DND-41 (cell line): ENCODE measurements around the gene CHAT.
"Not testable (repeated sequence)": the region's sequence is repeated elsewhere in the genome, so short reads cannot be mapped to it uniquely, and the experiment has no call there.

Experiments
- ATAC-seq: fragments of 200-7000 bp; cut with Tn5 transposase; 3 replicates; pipeline ENCODE4 v1.9.1; 2021; ENCODE audit warnings: low read depth; ENCODE audit not compliant: insufficient read depth
- DNase-seq: peaks from one replicate; pipeline ENCODE4 v3.0.0-alpha.2; 2020
- H2AFZ ChIP-seq: 2 replicates; pipeline ENCODE4 v1.6.0; 2012; ENCODE audit warnings: low read depth, low read length
- H3K27ac ChIP-seq: 2 replicates; pipeline ENCODE4 v1.5.1; 2012; ENCODE audit warnings: low read length, inconsistent platforms
- H3K27me3 ChIP-seq: fragments of 200-600 bp; sonication (generic); 2 replicates; pipeline ENCODE4 v1.6.0; 2012; ENCODE audit warnings: low read length, mild to moderate bottlenecking, inconsistent platforms; ENCODE audit not compliant: insufficient read depth, poor library complexity
- H3K36me3 ChIP-seq: 2 replicates; pipeline ENCODE4 v1.5.1; 2012; ENCODE audit warnings: low read length, inconsistent platforms; ENCODE audit not compliant: insufficient read depth
- H3K4me1 ChIP-seq: 2 replicates; pipeline ENCODE4 v1.5.1; 2012; ENCODE audit warnings: mild to moderate bottlenecking, low read length; ENCODE audit not compliant: insufficient read depth
- H3K4me2 ChIP-seq: 2 replicates; pipeline ENCODE4 v1.6.0; 2012; ENCODE audit warnings: mild to moderate bottlenecking, moderate library complexity, low read length, inconsistent platforms; ENCODE audit not compliant: insufficient read depth
- H3K4me3 ChIP-seq, 2 experiments: fragments of 200-600 bp in 1 of 2; shearing (Covaris generic) in 1 of 2; 2 replicates each; pipeline ENCODE4 v1.5.1; 2012 to 2016; ENCODE audit warnings: inconsistent platforms in 2 of 2, low read length in 2 of 2, mild to moderate bottlenecking in 2 of 2, low read depth in 1 of 2, moderate library complexity in 1 of 2
- H3K79me2 ChIP-seq: 2 replicates; pipeline ENCODE4 v1.6.0; 2012; ENCODE audit warnings: low read length, inconsistent platforms; ENCODE audit not compliant: insufficient read depth
- H3K9ac ChIP-seq: 2 replicates; pipeline ENCODE4 v1.6.0; 2012; ENCODE audit warnings: low read depth, mild to moderate bottlenecking, inconsistent platforms, low read length, moderate library complexity
- H3K9me3 ChIP-seq: 2 replicates; pipeline ENCODE4 v1.5.1; 2012; ENCODE audit warnings: low read length, moderate library complexity, mild to moderate bottlenecking, inconsistent platforms; ENCODE audit not compliant: insufficient read depth, severe bottlenecking
- H4K20me1 ChIP-seq: 2 replicates; pipeline ENCODE4 v1.6.0; 2012; ENCODE audit warnings: low read length; ENCODE audit not compliant: insufficient read depth
- EZH2 ChIP-seq: IDR thresholded peaks from 3 replicates; pipeline ENCODE4 v1.6.1; 2012; ENCODE audit warnings: borderline replicate concordance, low read depth, mild to moderate bottlenecking, moderate library complexity, low read length, inconsistent platforms; ENCODE audit not compliant: severe bottlenecking
- TF ChIP-seq, protein P1 (sequence below): IDR thresholded peaks from 2 replicates; pipeline ENCODE4 v1.5.1; 2012; ENCODE audit warnings: borderline replicate concordance, low read length, moderate library complexity, mild to moderate bottlenecking; ENCODE audit not compliant: poor library complexity, severe bottlenecking; ENCODE audit errors: extremely low read depth

The CHAT gene

DNA sequence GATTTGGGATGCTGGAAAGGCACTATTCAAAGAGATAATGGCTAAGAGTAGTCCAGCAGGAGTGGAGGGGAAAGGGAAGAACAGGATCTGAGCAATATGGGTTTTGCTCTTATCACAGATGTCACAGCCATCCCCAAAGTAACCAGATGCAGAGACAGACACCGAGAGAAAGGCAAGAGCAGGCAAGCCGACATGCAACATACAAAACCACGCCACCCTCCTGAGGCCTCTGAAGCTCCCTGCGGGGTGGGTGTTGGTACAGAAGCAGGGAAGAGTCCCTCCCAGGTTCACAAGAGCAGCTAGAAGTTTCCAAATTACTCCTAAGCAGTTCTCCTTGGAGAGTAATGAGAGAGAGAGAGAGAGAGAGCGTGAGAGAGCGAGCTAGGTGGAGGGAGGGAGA lies 54.8 kb downstream of the CHAT start:
- no peak overlapping the region for H3K27ac ChIP-seq
- peak; percentile 81 for ATAC-seq
- H3K79me2 ChIP-seq, result no peaks in the 10 kb centered on the region
- no peaks in the 10 kb centered on the region for H3K27me3 ChIP-seq
- H3K4me3 ChIP-seq, result no peak overlapping the region
- no peak overlapping the region for H2AFZ ChIP-seq
- TF ChIP-seq, protein P1, sequence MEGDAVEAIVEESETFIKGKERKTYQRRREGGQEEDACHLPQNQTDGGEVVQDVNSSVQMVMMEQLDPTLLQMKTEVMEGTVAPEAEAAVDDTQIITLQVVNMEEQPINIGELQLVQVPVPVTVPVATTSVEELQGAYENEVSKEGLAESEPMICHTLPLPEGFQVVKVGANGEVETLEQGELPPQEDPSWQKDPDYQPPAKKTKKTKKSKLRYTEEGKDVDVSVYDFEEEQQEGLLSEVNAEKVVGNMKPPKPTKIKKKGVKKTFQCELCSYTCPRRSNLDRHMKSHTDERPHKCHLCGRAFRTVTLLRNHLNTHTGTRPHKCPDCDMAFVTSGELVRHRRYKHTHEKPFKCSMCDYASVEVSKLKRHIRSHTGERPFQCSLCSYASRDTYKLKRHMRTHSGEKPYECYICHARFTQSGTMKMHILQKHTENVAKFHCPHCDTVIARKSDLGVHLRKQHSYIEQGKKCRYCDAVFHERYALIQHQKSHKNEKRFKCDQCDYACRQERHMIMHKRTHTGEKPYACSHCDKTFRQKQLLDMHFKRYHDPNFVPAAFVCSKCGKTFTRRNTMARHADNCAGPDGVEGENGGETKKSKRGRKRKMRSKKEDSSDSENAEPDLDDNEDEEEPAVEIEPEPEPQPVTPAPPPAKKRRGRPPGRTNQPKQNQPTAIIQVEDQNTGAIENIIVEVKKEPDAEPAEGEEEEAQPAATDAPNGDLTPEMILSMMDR, result peak; percentile 18
- no peak for TF ChIP-seq EZH2
- no peaks in the 10 kb centered on the region for H3K9me3 ChIP-seq
- H3K4me1 ChIP-seq, result 0 out of 2 replicates have a peak, but pooled peaks cover 4% of the 10 kb centered on the region
- no peak overlapping the region for H3K9ac ChIP-seq
- H3K4me2 ChIP-seq, result no peak overlapping the region
- no peaks in the 10 kb centered on the region for H4K20me1 ChIP-seq
- DNase-seq, result peak; percentile 44
- no peaks in the 10 kb centered on the region for H3K36me3 ChIP-seq

DNA sequence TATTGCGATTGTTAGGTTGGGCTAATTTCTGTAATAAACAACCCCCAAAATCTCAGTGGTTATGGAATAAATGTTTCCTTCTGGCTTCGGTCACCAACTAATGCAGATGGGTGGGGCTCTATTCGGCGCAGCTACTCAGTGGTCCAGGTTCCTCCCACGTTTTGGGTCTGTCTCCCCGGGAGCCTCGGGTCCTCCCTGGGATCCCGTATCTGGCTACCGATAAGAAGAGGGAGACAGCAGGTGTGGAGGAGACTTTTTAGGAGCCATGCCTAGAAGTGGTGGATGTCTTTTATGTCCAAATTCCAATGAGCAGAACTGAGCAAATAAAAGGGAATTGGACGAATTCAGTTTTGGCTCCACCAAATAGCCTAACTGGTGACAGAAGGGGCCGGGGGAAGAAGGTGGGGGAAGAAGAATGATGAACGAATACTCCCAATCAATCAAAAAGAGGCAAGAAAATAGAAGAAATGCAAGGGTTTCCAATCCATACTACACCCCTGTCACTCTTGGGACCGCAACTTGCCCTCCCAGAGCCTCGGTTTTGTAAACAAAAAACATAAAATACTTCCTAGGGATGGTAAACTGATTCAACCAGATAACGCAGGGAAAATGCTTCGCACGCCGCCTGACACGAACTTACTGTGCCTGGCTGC lies 65.1 kb downstream of the CHAT start:
- Histone ChIP-seq H3K27ac (no peak overlapping the region), H4K20me1 (no peaks in the 10 kb centered on the region), H3K36me3 (no peaks in the 10 kb centered on the region), H3K4me1 (no peaks in the 10 kb centered on the region), H3K27me3 (no peaks in the 10 kb centered on the region), H3K4me2 (no peak overlapping the region), H2AFZ (no peak overlapping the region), H3K9ac (no peak overlapping the region), H3K79me2 (no peaks in the 10 kb centered on the region), H3K4me3 (no peak overlapping the region), H3K9me3 (no peaks in the 10 kb centered on the region)
- no peak for DNase-seq
- TF ChIP-seq EZH2, result no peak
- TF ChIP-seq, protein P1, result no peak
- no peak for ATAC-seq

DNA sequence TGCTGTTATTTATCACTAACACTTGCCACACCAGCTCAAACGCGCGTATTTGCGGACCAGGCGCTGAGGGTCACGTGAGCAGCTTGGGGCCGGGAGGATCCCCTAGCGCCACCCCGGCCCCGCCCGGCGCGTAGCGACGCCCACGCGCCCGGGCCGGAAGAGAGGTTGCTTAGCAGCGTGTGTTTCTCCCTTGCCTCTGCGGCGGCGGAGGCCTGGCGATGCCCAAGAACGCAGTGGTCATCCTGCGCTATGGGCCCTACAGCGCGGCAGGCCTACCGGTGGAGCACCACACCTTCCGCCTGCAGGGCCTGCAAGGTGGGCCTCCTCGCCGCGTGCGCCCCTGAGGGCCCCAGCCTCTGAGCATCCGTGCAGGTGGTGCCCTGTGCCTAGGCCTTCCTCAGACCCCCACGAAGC lies 65.7 kb downstream of the CHAT start, which contains the start of gene C10orf53:
C10orf53 (plus strand) TSS at position 172 of the 414 bp plus-strand sequence; CDS start at position 219, 47 bp downstream.
- H4K20me1 ChIP-seq, result no peaks in the 10 kb centered on the region
- DNase-seq (no peak), ATAC-seq (no peak)
- TF ChIP-seq EZH2, result no peak
- TF ChIP-seq, protein P1, result no peak
- H3K4me1 ChIP-seq, result no peaks in the 10 kb centered on the region
- no peak within 1 kb of the TSS for H2AFZ ChIP-seq
- H3K9ac ChIP-seq, result no peak within 1 kb of the TSS
- H3K9me3 ChIP-seq, result no peaks in the 10 kb centered on the region
- no peak within 1 kb of the TSS for H3K4me2 ChIP-seq
- H3K27me3 ChIP-seq, result no peaks in the 10 kb centered on the region
- H3K79me2 ChIP-seq, result no peaks in the 10 kb centered on the region
- H3K27ac ChIP-seq, result no peak within 1 kb of the TSS
- no peak within 1 kb of the TSS for H3K4me3 ChIP-seq
- H3K36me3 ChIP-seq, result no peaks in the 10 kb centered on the region

DNA sequence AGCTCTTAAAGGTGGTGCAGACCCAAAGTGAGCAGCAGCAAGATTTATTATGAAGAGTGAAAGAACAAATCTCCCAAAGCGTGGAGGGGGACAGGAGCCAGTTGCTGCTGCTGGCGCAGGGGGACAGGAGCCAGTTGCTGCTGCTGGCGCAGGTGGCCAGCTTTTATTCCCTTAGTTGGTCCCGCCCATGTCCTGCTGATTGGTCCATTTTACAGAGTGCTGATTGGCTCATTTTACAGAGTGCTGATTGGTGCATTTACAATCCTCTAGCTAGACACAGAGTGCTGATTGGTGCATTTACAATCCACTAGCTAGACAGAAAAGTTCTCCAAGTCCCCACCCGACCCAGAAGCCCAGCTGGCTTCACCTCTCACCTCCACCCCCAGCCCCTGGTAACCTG lies 68.6 kb downstream of the CHAT start:
- not testable (repeated sequence) for H4K20me1 ChIP-seq, DNase-seq, H3K9me3 ChIP-seq, H3K27me3 ChIP-seq, H3K27ac ChIP-seq, H3K4me2 ChIP-seq, H3K79me2 ChIP-seq, H3K36me3 ChIP-seq, ATAC-seq, H2AFZ ChIP-seq, H3K9ac ChIP-seq, H3K4me3 ChIP-seq, H3K4me1 ChIP-seq
